ENCODE measurements around the gene CLPSL2.

- TF ChIP-seq CTCF (IDR thresholded peaks at IDR 0.05) (no peak), POLR2A (IDR thresholded peaks at IDR 0.05) (no peak)
Observed at GRCh38 chr6:35750557-35750956, 25.8 kb upstream of the CLPSL2 start.

Data from lower leg skin (tissue), 3 donors.